ENCODE results near the gene MPND. TPM values are rescaled to one million over a fixed set of nuclear protein-coding genes. Genes with fewer than 3 reads are reported as not detected.

The MPND gene
- total RNA-seq, 1 experiment from 2014 or later, result 24.3 TPM

GRCh38 chr19:4390017-4390566, 46.7 kb downstream of the MPND start:
- Histone ChIP-seq H3K9me3 (ENCODE audit: control insufficient read depth in 1 of 2, insufficient read depth in 1 of 2, low read depth in 1 of 2, low read length in 2 of 2) (no peaks in the 10 kb centered on the region), H3K79me2 (ENCODE audit: insufficient read depth, low read length) (peaks cover 96% of the 10 kb centered on the region), H3K9me2 (ENCODE audit: insufficient read depth) (no peaks in the 10 kb centered on the region), H3K4me1 (ENCODE audit: control insufficient read depth in 1 of 2, insufficient read depth in 2 of 2, low read length in 2 of 2) (no peaks in the 10 kb centered on the region), H4K20me1 (ENCODE audit: insufficient read depth) (peaks cover 4% of the 10 kb centered on the region; the same call in 1 of the 2 replicates), H3K4me3 (replicated peaks in 1 of 2; ENCODE audit: low read depth in 1 of 2, low read length in 2 of 2) (no peak overlapping the region), H3K4me2 (ENCODE audit: low read length) (no peak overlapping the region), H3K27ac (ENCODE audit: low read depth, low read length) (no peak overlapping the region), H3K9ac (ENCODE audit: low read length) (no peak overlapping the region), H3K27me3 (ENCODE audit: insufficient read depth, low read length) (no peaks in the 10 kb centered on the region), H3K36me3 (ENCODE audit: control insufficient read depth in 1 of 2, insufficient read depth in 2 of 2, low read length in 2 of 2) (peaks cover 4 to 10% of the 10 kb centered on the region in 2 experiments; a peak in 3 of 4 replicates), H2AFZ (ENCODE audit: low read depth, low read length, poor library complexity, severe bottlenecking) (no peak overlapping the region)
- TF ChIP-seq MAX (IDR thresholded peaks at IDR 0.05), result no peak
- TF ChIP-seq CTCF (IDR thresholded peaks at IDR 0.05 in 2 of 3, conservative IDR thresholded peaks at IDR 0.05 in 1 of 3; ENCODE audit: borderline replicate concordance in 1 of 3, insufficient read depth in 1 of 3, low read depth in 2 of 3, low read length in 2 of 3), result no peak
- no peak for TF ChIP-seq EZH2phosphoT487 (IDR thresholded peaks at IDR 0.05; ENCODE audit: borderline replicate concordance)
- no peak for TF ChIP-seq CBX3 (IDR thresholded peaks at IDR 0.05; ENCODE audit: low read depth)
- no peak for TF ChIP-seq EZH2 (IDR thresholded peaks at IDR 0.05)
- no peak for TF ChIP-seq POLR2A (IDR thresholded peaks at IDR 0.05; ENCODE audit: borderline replicate concordance, extremely low read depth, insufficient read depth, insufficient read length)
- TF ChIP-seq ATF3 (IDR thresholded peaks at IDR 0.05), result no peak
- TF ChIP-seq POLR2AphosphoS5 (IDR thresholded peaks at IDR 0.05; ENCODE audit: low read depth, low read length), result no peak
- TF ChIP-seq ZNF274 (IDR thresholded peaks at IDR 0.05; ENCODE audit: low read depth, low read length), result no peak
- TF ChIP-seq SRF (IDR thresholded peaks at IDR 0.05; ENCODE audit: low read depth), result no peak
- TF ChIP-seq REST (IDR thresholded peaks at IDR 0.05; ENCODE audit: low read depth), result no peak
- TF ChIP-seq TCF7L2 (IDR thresholded peaks at IDR 0.05; ENCODE audit: borderline replicate concordance, extremely low read depth, insufficient read depth, insufficient read length), result no peak
- TF ChIP-seq CEBPB (IDR thresholded peaks at IDR 0.05; ENCODE audit: low read depth), result no peak
- no peak for TF ChIP-seq ZBTB33 (IDR thresholded peaks at IDR 0.05; ENCODE audit: extremely low read depth, insufficient replicate concordance, low read length)
- TF ChIP-seq ZFX (IDR thresholded peaks at IDR 0.05), result no peak
- TF ChIP-seq EGR1 (IDR thresholded peaks at IDR 0.05; ENCODE audit: low read depth), result no peak
- CTCF ChIA-PET, result no interaction called here
- ATAC-seq, result no peak
- intact Hi-C loops (cut with micrococcal nuclease), result no loop called here
- RAD21 ChIA-PET (ENCODE audit: low non-redundant PET in 1 of 2, low total read pairs in 2 of 2, uncharacterized antibody in 2 of 2, unreplicated experiment in 2 of 2), result no interaction called here
- no TSS peak for BruUV-seq (replicated peaks)
- POLR2A ChIA-PET, result no interaction called here
- no peak for DNase-seq (ENCODE audit: low read depth, low spot score)
